HG03108 (cell line): ENCODE data around the gene MYH9.
"Not testable (repeated sequence)": the region's sequence is repeated elsewhere in the genome, so short reads cannot be mapped to it uniquely, and the experiment has no call there.

Experiments
- ATAC-seq: cut with Tn5 transposase; IDR thresholded peaks from one replicate; pipeline ENCODE4 v1.9.1; 2021; ENCODE audit warnings: moderate library complexity; ENCODE audit not compliant: unreplicated experiment

MYH9 gene

DNA sequence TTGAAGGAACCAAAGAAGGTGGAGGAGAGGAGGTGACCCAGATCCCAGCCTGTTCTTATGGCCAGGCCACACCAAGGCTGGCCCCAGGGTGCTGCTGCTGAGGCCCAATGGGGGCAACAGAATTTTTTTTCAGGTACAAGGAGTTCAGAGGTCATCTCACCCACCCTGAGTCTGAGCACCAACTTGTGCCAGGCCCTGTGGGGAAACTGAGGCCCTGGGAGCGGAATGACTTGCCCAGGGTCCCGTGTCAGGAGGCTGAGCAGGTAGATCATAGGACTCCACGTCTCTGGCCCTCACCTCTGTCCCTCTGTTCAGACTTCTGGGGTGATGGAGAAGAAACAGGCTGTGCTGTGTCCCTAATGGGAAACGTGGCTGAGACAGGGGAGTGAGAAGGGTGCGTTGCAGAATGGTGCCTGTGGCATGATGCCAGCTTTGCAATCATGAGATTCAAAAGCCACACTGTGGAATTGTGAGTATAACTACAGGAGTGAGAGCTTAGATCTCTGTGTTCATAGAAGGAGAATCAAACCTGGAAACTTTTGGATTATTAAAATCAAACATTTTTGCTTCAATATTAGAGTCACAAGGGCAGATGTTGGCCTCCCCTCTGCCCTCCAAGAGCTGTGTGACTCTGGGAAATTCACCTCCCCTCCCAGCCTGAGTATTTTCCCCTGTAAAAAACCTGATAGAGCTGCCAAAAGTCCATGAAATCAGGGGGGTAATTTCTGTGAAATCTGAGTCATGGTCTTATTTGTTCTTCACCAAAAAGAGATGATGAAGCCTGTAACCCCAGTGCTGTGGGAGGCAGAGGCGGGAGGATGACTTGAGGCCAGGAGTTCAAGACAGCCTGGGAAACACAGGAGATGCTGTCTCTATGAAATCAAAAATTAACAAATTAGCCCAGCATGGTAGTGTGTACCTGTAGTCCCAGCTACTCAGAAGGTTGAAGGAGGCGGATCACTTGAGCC, 134.0 kb downstream of the MYH9 start:
- ATAC-seq = no peak

DNA sequence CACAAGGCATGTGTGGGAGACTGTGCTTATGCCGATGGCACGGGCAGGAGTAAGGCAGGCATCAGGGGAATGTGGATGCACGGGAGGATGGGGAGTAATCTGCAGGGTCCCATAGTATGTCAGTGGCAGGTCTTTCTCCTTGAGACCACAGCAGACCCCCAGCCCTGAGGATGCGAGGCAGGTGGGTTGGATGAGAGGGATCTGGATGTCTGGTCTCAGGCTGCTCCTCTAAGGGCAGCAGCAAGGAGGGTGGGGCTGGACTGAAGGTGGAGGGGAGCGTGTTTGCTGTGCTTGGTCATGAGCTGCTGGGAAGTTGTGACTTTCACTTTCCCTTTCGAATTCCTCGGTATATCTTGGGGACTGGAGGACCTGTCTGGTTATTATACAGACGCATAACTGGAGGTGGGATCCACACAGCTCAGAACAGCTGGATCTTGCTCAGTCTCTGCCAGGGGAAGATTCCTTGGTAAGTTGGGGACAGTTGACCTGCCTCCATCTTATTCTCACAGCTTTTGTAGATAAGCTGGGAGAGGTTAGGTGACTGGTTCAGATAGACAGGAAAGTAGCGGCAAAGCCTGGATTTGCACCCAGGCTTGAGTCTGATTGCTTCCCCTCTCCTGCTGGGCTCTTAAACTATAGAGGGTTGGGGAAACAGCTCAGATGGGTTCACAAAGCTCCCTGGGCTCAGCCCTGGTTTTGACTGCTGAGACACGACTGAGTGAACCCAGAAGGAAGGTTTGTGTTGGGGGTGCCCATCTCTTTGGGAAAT, 134.8 kb downstream of the MYH9 start, which contains the start of gene APOL1:
APOL1 (plus strand) TSS at position 380 of the 769 bp plus-strand sequence. CDS start 1,823 bp downstream, outside the sequence.
- ATAC-seq = peak; percentile 67

GRCh38 chr22:36251979-36252608, 135.7 kb downstream of the MYH9 start:
- not testable (repeated sequence) for ATAC-seq

- ATAC-seq = not testable (repeated sequence)
Measured at GRCh38 chr22:36250292-36250960, 137.3 kb downstream of the MYH9 start.

- ATAC-seq = no peak
Measured at GRCh38 chr22:36249160-36249559, 138.6 kb downstream of the MYH9 start.

- ATAC-seq = no peak
Measured at GRCh38 chr22:36247955-36248354, 139.8 kb downstream of the MYH9 start.

- no peak for ATAC-seq
Measured at GRCh38 chr22:36246718-36247117, 141.0 kb downstream of the MYH9 start.

- ATAC-seq = no peak
Measured at GRCh38 chr22:36245805-36246356, 141.9 kb downstream of the MYH9 start.

GRCh38 chr22:36244522-36245391, 143.0 kb downstream of the MYH9 start:
- no peak for ATAC-seq

DNA sequence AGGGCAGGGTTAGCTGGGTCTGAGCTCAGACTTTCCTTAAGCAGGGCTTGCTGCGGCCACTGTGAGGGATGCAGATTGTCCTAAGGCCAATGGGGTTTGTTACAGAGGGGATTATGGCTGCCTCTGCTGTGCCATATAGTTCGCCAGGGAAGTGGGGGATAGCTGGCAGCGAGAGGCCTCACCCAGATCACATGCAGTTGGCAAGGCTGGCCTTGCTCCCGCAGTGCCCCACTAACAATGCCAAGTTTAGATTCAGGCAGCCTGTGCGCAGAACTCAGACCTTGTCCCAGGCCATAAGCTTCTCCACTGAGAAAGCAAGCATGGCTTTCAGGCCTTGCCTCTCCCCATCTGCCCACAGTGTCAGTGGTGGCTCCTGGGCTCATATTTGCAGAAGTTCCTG, 143.8 kb downstream of the MYH9 start:
- ATAC-seq = no peak

GRCh38 chr22:36239401-36240171, 148.2 kb downstream of the MYH9 start, which contains the start of gene APOL2:
TSS of gene APOL2 (minus strand) at chr22:36239527. CDS start at chr22:36233162, 6,365 bp downstream.
- peak; percentile 85 for ATAC-seq

- no peak for ATAC-seq
Measured at GRCh38 chr22:36239150-36239400, 148.7 kb downstream of the MYH9 start.

DNA sequence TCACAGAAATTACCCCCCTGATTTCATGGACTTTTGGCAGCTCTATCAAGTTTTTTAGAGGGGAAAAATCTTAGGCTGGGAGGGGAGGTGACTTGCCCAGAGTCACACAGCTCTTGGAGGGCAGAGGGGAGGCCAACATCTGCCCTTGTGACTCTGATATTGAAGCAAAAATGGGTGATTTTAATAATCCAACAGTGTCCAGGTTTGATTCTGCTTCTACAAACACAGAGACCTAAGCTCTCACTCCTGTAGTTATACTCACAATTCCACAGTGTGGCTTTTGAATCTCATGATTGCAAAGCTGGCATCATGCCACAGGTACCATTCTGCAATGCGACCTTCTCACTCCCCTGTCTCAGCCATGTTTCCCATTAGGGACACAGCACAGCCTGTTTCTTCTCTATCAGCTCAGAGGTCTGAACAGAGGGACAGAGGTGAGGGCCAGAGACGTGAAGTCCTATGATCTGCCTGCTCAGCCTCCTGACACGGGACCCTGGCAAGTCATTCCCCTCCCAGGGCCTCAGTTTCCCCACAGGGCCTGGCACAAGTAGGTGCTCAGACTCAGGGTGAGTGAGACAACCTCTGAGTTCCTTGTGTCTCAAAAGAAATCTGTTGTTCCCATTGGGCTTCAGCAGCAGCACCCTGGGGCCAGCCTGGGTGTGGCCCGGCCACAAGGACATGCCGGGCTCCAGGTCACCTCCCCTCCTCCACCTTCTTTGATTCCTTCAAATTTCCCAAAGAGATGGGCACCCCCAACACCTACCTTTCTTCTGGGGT, 149.2 kb downstream of the MYH9 start:
- ATAC-seq = no peak

GRCh38 chr22:36237462-36238372, 150.1 kb downstream of the MYH9 start:
- no peak for ATAC-seq

- no peak for ATAC-seq
Measured at GRCh38 chr22:36236388-36237319, 151.1 kb downstream of the MYH9 start.

DNA sequence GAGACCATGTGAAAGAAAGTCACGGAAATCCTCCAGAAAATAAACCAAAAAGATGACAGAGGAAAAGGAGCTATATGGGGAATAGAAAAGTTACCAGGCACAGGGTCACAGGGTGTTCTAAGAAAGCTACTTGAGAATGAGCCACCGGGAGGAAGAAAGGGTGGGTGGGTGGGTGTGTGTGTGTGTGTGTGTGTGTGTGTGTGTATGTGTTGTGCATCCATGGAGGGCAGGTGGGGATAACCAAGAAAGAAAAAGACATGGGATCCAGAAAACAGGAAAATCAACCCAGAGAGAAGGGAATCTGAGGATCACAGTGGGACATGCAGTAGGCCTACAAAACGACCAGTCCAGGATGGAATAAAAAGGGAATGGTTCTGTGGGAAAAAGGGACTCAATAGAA, 152.2 kb downstream of the MYH9 start:
- no peak for ATAC-seq
